ENCODE measurements around the gene WDPCP. TPM values are rescaled to one million over a fixed set of nuclear protein-coding genes. Genes with fewer than 3 reads are reported as not detected.

The WDPCP gene
- total and polyA plus RNA-seq, 2 of the 4 experiments (the other 2 are of a cell fraction), result 2.2 to 10.2 TPM

- TF ChIP-seq MAZ (IDR thresholded peaks at IDR 0.05; ENCODE audit: borderline replicate concordance, low read depth, low read length) (no peak), CHD1 (IDR thresholded peaks at IDR 0.05; ENCODE audit: low read depth, low read length) (no peak), MAFK (IDR thresholded peaks at IDR 0.05; ENCODE audit: low read depth, low read length) (no peak), NFE2L2 (IDR thresholded peaks at IDR 0.05; ENCODE audit: low read depth, low read length) (no peak), BHLHE40 (IDR thresholded peaks at IDR 0.05; ENCODE audit: low read depth, low read length) (no peak), POLR2A (IDR thresholded peaks at IDR 0.05; ENCODE audit: low read depth, low read length) (no peak), FOS (IDR thresholded peaks at IDR 0.05; ENCODE audit: low read depth, low read length) (no peak), CEBPB (IDR thresholded peaks at IDR 0.05; ENCODE audit: low read depth, low read length) (no peak), RCOR1 (IDR thresholded peaks at IDR 0.05; ENCODE audit: insufficient replicate concordance, low read length) (no peak)
- H3K18ac ChIP-seq (ENCODE audit: low read depth, low read length), result no peak overlapping the region
- H3K4ac ChIP-seq (ENCODE audit: low read depth, low read length), result no peak overlapping the region
- no peak overlapping the region for H2AFZ ChIP-seq (replicated peaks; ENCODE audit: low read length, poor library complexity)
- no TSS peak for BruUV-seq (replicated peaks)
- in situ Hi-C loops (cut with MboI; ENCODE audit: low sequenced_read_pairs), result no loop called here
- H3K4me2 ChIP-seq (ENCODE audit: low read depth, low read length), result no peak overlapping the region
- no peak overlapping the region for H4K91ac ChIP-seq (ENCODE audit: insufficient read depth, low read depth, low read length)
- no peaks in the 10 kb centered on the region for H4K20me1 ChIP-seq (ENCODE audit: insufficient read depth, low read length)
- no peak overlapping the region for H2BK5ac ChIP-seq (ENCODE audit: low read depth, low read length, poor library complexity, severe bottlenecking)
- H2AK5ac ChIP-seq (ENCODE audit: low read depth, low read length), result no peak overlapping the region
- no peaks in the 10 kb centered on the region; the same call in 1 of the 2 replicates for H3K9me3 ChIP-seq (ENCODE audit: control insufficient read depth, insufficient read depth, low read length)
- H3K9me1 ChIP-seq (ENCODE audit: insufficient read depth, low read length), result no peaks in the 10 kb centered on the region
- dilution Hi-C loops (cut with HindIII; ENCODE audit: low sequenced_read_pairs, unreplicated experiment), result no loop called here
- no peak overlapping the region for H2BK120ac ChIP-seq (ENCODE audit: low read depth, low read length)
- H3K36me3 ChIP-seq (ENCODE audit: control insufficient read depth, insufficient read depth, low read length), result no peaks in the 10 kb centered on the region
- ChIA-PET POLR2A (ENCODE audit: unreplicated experiment) (no interaction called here), CTCF (no interaction called here)
- no peak overlapping the region for H3K4me3 ChIP-seq (ENCODE audit: insufficient read depth, low read depth, low read length)
- no peak overlapping the region for H2AK9ac ChIP-seq (replicated peaks; ENCODE audit: low read depth, low read length, poor library complexity)
- no peak overlapping the region for H3K56ac ChIP-seq (ENCODE audit: extremely low read depth, insufficient read depth, low read length)
- no peaks in the 10 kb centered on the region for H3K27me3 ChIP-seq (ENCODE audit: control insufficient read depth, insufficient read depth, low read length)
- no peak overlapping the region for H3K27ac ChIP-seq (ENCODE audit: insufficient read depth, low read length)
- no peak overlapping the region for H2BK15ac ChIP-seq (ENCODE audit: low read depth, low read length)
- no peak overlapping the region for H3K23ac ChIP-seq (ENCODE audit: low read depth, low read length)
- H3K14ac ChIP-seq (replicated peaks; ENCODE audit: low read depth, low read length), result no peak overlapping the region
- H4K5ac ChIP-seq (ENCODE audit: low read depth, low read length), result no peak overlapping the region
- H3K9ac ChIP-seq (ENCODE audit: low read depth, low read length), result no peak overlapping the region
- intact Hi-C loops (cut with micrococcal nuclease), result no loop called here
- H4K8ac ChIP-seq (ENCODE audit: low read depth in 2 of 2, low read length in 2 of 2), result no peak overlapping the region
- no peaks in the 10 kb centered on the region for H3K4me1 ChIP-seq (ENCODE audit: control insufficient read depth, insufficient read depth, low read length)
- WGBS, 2 experiments (ENCODE audit: extremely low coverage in 2 of 2, insufficient read length in 1 of 2), result 40% methylated on average over 1 of the region's 2 CpGs; no CpG with 5 or more reads in 1 of the 2 experiments
- DNase-seq (no peak), ATAC-seq (ENCODE audit: low read depth) (no peak)
- no peak overlapping the region for H2BK20ac ChIP-seq (ENCODE audit: low read depth, low read length)
- H3K79me1 ChIP-seq (ENCODE audit: low read depth in 1 of 2, low read length in 2 of 2), result no peaks in the 10 kb centered on the region
These were observed 243.5 kb downstream of the WDPCP start for GRCh38 chr2:63344575-63345284.

Measured in IMR-90 (cell line).